PC-3 (cell line): ENCODE data around the gene POU2F1. TPM values are rescaled to one million over a fixed set of nuclear protein-coding genes. Genes with fewer than 3 reads are reported as not detected.

Experiments
- ATAC-seq: fragments of 200-7000 bp; cut with Tn5 transposase; 2 replicates; pipeline ENCODE4 v1.9.1; 2020; ENCODE audit warnings: mild to moderate bottlenecking, moderate library complexity
- BruUV-seq: library from RNA; stranded (reverse); fragments of 400-500 nt; replicated peaks from 2 replicates; lab custom pipeline; 2021; lab: Mats Ljungman, UMichigan
- CTCF ChIA-PET: fragments of 300-600 bp; sonication (Branson Sonifier 250); formaldehyde crosslinking; loops from one replicate; lab custom pipeline; 2022; ENCODE audit warnings: antibody characterized with exemption; lab: Charles Lee
- POLR2A ChIA-PET: fragments of 300-600 bp; sonication (Branson Sonifier 250); formaldehyde crosslinking; loops from one replicate; lab custom pipeline; 2022; ENCODE audit warnings: antibody characterized with exemption; ENCODE audit not compliant: unreplicated experiment; lab: Charles Lee
- DNase-seq: peaks from one replicate; pipeline ENCODE4 v3.0.0-alpha.2; 2015
- H2AFZ ChIP-seq: fragments of 300-600 bp; sonication (generic); 2 replicates; pipeline ENCODE4 v1.6.0; 2016; ENCODE audit warnings: antibody characterized with exemption, low read length
- H3F3A ChIP-seq: fragments of 300-600 bp; sonication (generic); one replicate; pipeline ENCODE4 v1.6.0; 2017; ENCODE audit warnings: antibody characterized with exemption, low read length, control low read depth, mild to moderate bottlenecking; ENCODE audit not compliant: unreplicated experiment
- H3K27ac ChIP-seq: fragments of 300-600 bp; sonication (generic); 2 replicates; pipeline ENCODE4 v1.5.1; 2016; ENCODE audit warnings: mild to moderate bottlenecking, low read length
- H3K27me3 ChIP-seq: fragments of 300-600 bp; sonication (generic); 2 replicates; pipeline ENCODE4 v1.6.1; 2016; ENCODE audit warnings: low read length, mixed read lengths
- H3K36me3 ChIP-seq: fragments of 300-600 bp; sonication (generic); 2 replicates; pipeline ENCODE4 v1.6.1; 2016; ENCODE audit warnings: low read depth, mixed run types, low read length, mixed read lengths
- H3K4me1 ChIP-seq: fragments of 300-600 bp; sonication (generic); 2 replicates; pipeline ENCODE4 v1.5.1; 2016; ENCODE audit warnings: low read length; ENCODE audit not compliant: insufficient read depth
- H3K4me2 ChIP-seq: fragments of 300-600 bp; sonication (generic); 2 replicates; pipeline ENCODE4 v1.6.0; 2016; ENCODE audit warnings: low read length
- H3K4me3 ChIP-seq: fragments of 300-600 bp; sonication (generic); 2 replicates; pipeline ENCODE4 v1.5.1; 2016; ENCODE audit warnings: mild to moderate bottlenecking, low read length, mixed read lengths
- H3K79me2 ChIP-seq: fragments of 300-600 bp; sonication (generic); 2 replicates; pipeline ENCODE4 v1.6.1; 2017; ENCODE audit warnings: low read length, mixed read lengths
- H3K9ac ChIP-seq: fragments of 300-600 bp; sonication (generic); 2 replicates; pipeline ENCODE4 v1.6.0; 2016; ENCODE audit warnings: mild to moderate bottlenecking, low read length
- H3K9me2 ChIP-seq: fragments of 300-600 bp; sonication (generic); replicated peaks from 2 replicates; pipeline ENCODE4 v1.6.1; 2016; ENCODE audit warnings: mixed run types, low read length, mixed read lengths
- H3K9me3 ChIP-seq: fragments of 300-600 bp; sonication (generic); 2 replicates; pipeline ENCODE4 v1.6.1; 2016; ENCODE audit warnings: low read length, mixed read lengths
- H4K20me1 ChIP-seq: fragments of 300-600 bp; sonication (generic); 2 replicates; pipeline ENCODE4 v1.6.1; 2016; ENCODE audit warnings: low read length, mixed read lengths
- EZH2 ChIP-seq: fragments of 300-600 bp; sonication (generic); IDR thresholded peaks from one replicate; pipeline ENCODE4 v1.6.1; 2017; ENCODE audit warnings: antibody characterized with exemption, mild to moderate bottlenecking, low read length; ENCODE audit not compliant: unreplicated experiment
- EZH2phosphoT487 ChIP-seq: fragments of 300-600 bp; sonication (generic); IDR thresholded peaks from 2 replicates; pipeline ENCODE4 v1.6.1; 2018; ENCODE audit warnings: mild to moderate bottlenecking, antibody characterized with exemption, low read length, borderline replicate concordance
- intact Hi-C: fragments of 100-400 bp; cut with micrococcal nuclease; formaldehyde crosslinking; loops from 2 replicates; pipeline ENCODE4 v1.9.0; 2023
- total RNA-seq: library from RNA; depleted of rRNA; stranded (reverse); fragments of >200 nt; gene quantifications from 2 replicates; pipeline ENCODE4 v1.2.3, GENCODE V29; 2014
- TF ChIP-seq, protein P1 (sequence below): fragments of 300-600 bp; sonication (generic); conservative IDR thresholded peaks from 2 replicates; pipeline ENCODE4 v1.5.1; 2017; ENCODE audit warnings: antibody characterized with exemption, low read depth, mild to moderate bottlenecking, low read length

POU2F1 gene
- total RNA-seq, 1 experiment from 2014 or later = 8.7 TPM

DNA sequence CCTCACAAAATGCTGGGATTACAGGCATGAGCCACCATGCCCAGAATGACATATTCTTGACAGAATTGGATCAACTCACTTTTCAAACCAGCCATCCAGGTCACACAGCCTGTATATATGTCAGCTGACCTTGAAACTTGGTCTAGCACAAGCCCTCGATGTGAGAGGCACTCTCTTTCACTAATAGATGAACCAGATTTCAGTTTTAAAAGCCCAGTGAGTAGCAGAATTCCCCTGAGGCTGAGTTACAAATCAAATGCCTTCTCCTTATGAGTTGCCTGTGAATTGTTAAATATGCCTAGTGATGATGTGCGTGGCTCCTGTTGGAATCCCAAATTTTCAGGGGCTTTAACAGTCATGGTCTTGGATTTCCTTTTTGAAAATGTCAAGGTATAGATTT, 208.9 kb downstream of the POU2F1 start:
- Histone ChIP-seq H3K9me3 (no peaks in the 10 kb centered on the region), H3K36me3 (no peaks in the 10 kb centered on the region), H3K9ac (no peak overlapping the region), H2AFZ (no peak overlapping the region), H3K4me2 (no peak overlapping the region), H3K4me3 (no peak overlapping the region), H3K27me3 (no peaks in the 10 kb centered on the region), H3K27ac (no peak overlapping the region), H3K4me1 (no peaks in the 10 kb centered on the region), H3K79me2 (no peaks in the 10 kb centered on the region), H4K20me1 (no peaks in the 10 kb centered on the region), H3K9me2 (no peaks in the 10 kb centered on the region), H3F3A (no peaks in the 10 kb centered on the region)
- POLR2A ChIA-PET = no interaction called here
- ATAC-seq = no peak
- no TSS peak for BruUV-seq
- no peak for DNase-seq
- CTCF ChIA-PET = no interaction called here
- intact Hi-C loops = no loop called here
- TF ChIP-seq EZH2 (no peak), EZH2phosphoT487 (no peak)
- TF ChIP-seq, protein P1, sequence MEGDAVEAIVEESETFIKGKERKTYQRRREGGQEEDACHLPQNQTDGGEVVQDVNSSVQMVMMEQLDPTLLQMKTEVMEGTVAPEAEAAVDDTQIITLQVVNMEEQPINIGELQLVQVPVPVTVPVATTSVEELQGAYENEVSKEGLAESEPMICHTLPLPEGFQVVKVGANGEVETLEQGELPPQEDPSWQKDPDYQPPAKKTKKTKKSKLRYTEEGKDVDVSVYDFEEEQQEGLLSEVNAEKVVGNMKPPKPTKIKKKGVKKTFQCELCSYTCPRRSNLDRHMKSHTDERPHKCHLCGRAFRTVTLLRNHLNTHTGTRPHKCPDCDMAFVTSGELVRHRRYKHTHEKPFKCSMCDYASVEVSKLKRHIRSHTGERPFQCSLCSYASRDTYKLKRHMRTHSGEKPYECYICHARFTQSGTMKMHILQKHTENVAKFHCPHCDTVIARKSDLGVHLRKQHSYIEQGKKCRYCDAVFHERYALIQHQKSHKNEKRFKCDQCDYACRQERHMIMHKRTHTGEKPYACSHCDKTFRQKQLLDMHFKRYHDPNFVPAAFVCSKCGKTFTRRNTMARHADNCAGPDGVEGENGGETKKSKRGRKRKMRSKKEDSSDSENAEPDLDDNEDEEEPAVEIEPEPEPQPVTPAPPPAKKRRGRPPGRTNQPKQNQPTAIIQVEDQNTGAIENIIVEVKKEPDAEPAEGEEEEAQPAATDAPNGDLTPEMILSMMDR = no peak

DNA sequence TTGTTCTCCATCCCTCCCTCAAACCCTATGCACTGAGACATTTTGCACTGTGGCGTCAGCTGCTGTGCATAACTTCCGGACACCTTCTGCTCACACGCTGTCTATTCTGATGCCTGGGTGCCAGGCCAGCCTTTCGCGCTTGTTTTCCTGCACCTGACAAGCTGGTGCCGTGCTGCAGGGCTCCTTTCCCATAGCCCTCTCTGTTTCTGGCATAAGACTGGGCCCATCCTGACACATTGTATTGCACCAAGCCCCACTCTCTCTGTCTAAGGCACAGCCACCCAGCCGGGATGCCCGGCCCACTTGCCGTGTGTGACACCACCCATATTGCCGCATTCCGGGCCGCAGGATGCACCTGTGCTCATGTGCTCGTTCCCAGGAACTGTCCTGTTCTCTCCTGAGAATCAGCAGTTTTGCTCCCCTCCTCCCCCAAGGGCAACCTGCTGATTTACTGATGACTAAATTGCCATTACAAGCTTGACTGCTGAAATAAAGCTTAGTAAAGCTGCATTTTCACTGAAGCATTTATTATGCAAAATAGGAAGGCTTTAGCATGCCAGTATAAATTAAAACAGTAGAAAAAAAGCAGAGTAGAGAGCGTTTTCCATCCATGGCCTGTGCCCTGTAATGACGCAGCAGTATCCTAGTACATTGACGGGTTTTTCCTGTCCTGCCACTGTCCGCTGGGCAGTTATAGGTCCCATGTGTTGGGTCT, 209.6 kb downstream of the POU2F1 start:
- Histone ChIP-seq H3K36me3 (no peaks in the 10 kb centered on the region), H3K27ac (no peak overlapping the region), H4K20me1 (no peaks in the 10 kb centered on the region), H3K4me1 (no peaks in the 10 kb centered on the region), H3K9ac (no peak overlapping the region), H2AFZ (no peak overlapping the region), H3K4me2 (no peak overlapping the region), H3K27me3 (no peaks in the 10 kb centered on the region), H3F3A (no peaks in the 10 kb centered on the region), H3K4me3 (no peak overlapping the region), H3K79me2 (no peaks in the 10 kb centered on the region), H3K9me2 (no peaks in the 10 kb centered on the region), H3K9me3 (no peaks in the 10 kb centered on the region)
- ATAC-seq (no peak), DNase-seq (no peak)
- intact Hi-C loops = no loop called here
- ChIA-PET POLR2A (no interaction called here), CTCF (no interaction called here)
- TF ChIP-seq EZH2phosphoT487 = no peak
- TF ChIP-seq, protein P1 = no peak
- BruUV-seq = no TSS peak

DNA sequence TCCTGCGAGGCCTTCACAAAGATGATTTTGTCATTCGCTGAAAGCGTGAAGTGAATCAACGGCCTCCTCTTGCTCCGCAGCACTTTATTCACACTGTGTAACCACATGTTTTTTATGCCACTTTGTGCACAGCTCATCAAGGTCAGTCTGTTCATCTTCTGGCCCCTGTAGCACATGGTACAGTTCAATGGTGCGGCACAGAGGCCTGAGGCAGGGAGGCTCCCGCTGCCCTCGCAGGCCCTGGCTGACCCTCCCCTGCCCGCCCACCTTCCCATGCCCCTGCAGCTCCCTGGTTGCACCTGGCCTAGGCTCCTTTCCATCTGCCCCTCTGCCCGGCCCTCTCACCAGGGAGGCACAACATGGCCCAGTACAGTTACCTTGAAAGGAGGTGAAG, 210.2 kb downstream of the POU2F1 start:
- no peaks in the 10 kb centered on the region for H4K20me1 ChIP-seq
- no peaks in the 10 kb centered on the region for H3K79me2 ChIP-seq
- no peaks in the 10 kb centered on the region for H3K27me3 ChIP-seq
- TF ChIP-seq EZH2phosphoT487 (no peak), EZH2 (no peak)
- TF ChIP-seq, protein P1 = no peak
- ChIA-PET POLR2A (no interaction called here), CTCF (no interaction called here)
- H3K9ac ChIP-seq = no peak overlapping the region
- no peak for DNase-seq
- H3K4me1 ChIP-seq = no peaks in the 10 kb centered on the region
- intact Hi-C loops = no loop called here
- no peak overlapping the region for H3K4me3 ChIP-seq
- H2AFZ ChIP-seq = no peak overlapping the region
- H3K36me3 ChIP-seq = no peaks in the 10 kb centered on the region
- H3K4me2 ChIP-seq = no peak overlapping the region
- BruUV-seq = no TSS peak
- no peaks in the 10 kb centered on the region for H3K9me3 ChIP-seq
- no peak for ATAC-seq
- no peak overlapping the region for H3K27ac ChIP-seq
- no peaks in the 10 kb centered on the region for H3F3A ChIP-seq
- no peaks in the 10 kb centered on the region for H3K9me2 ChIP-seq
